VCaP (cell line): ENCODE data around the gene ATP4B.

Source experiments
- H3K27ac ChIP-seq: fragments of 450-650 bp; 2 replicates; pipeline ENCODE4 v1.5.1; 2017
- TF ChIP-seq, protein P1 (sequence below): fragments of 450-650 bp; conservative IDR thresholded peaks from 2 replicates; pipeline ENCODE4 v1.5.1; 2017; ENCODE audit warnings: mild to moderate bottlenecking, moderate library complexity

Gene ATP4B

DNA sequence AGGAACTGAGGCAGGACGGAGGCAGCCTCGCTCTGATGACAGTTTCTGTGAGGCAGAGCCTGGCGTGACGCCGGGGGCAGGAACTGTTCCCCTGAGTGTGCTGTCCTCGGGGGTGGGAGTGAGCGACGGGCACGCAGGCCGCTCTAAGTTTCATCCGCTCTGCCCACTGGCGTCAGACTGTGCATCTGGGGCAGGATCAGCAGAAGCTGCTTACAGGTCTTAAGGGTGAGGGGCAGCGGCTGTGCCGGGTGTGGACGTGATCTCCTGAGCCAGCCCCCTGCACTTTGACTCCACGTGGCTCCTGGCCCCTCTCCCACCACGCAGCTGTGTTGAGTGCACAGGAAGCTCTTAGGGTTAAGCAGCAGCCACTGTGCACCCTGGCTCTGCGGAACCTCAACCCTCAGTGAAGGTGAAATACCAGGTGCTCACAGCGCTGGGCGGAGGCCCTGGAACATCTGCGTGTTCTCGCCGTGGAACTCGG is 10.5 kb upstream of the ATP4B start:
- no peak overlapping the region for H3K27ac ChIP-seq

DNA sequence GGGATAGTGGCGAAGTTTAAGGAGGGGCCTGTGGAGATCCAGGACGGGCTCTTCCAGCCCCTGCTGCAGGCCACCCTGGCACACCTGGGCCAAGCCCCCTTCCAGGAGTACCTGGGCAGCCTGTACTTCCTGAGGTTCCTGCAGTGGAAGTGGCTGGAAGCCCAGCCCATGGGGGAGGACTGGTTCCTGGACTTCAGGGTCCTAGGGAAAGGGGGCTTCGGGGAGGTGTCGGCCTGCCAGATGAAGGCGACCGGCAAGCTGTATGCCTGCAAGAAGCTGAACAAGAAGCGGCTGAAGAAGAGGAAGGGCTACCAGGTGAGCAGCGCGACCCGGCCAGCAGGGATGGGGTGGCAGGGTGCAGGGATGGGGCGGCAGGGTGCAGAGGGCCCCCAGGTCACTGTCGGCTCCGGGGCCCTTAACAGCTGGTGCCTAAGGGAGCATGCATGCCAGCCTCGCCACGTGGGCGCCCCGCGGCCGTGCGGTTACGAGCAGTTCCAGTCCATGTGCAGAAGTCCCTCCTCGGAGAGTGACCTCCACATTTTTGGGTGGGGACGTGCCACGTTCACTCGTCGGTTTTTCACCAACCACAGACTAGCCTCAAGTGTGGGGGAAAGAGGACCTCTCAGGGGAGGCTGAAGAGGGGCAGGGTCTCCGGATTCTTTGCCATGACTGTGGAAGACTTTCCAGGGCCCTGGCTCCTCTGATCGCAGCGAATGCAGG is 9.9 kb upstream of the ATP4B start:
- no peak overlapping the region for H3K27ac ChIP-seq
- TF ChIP-seq, protein P1, sequence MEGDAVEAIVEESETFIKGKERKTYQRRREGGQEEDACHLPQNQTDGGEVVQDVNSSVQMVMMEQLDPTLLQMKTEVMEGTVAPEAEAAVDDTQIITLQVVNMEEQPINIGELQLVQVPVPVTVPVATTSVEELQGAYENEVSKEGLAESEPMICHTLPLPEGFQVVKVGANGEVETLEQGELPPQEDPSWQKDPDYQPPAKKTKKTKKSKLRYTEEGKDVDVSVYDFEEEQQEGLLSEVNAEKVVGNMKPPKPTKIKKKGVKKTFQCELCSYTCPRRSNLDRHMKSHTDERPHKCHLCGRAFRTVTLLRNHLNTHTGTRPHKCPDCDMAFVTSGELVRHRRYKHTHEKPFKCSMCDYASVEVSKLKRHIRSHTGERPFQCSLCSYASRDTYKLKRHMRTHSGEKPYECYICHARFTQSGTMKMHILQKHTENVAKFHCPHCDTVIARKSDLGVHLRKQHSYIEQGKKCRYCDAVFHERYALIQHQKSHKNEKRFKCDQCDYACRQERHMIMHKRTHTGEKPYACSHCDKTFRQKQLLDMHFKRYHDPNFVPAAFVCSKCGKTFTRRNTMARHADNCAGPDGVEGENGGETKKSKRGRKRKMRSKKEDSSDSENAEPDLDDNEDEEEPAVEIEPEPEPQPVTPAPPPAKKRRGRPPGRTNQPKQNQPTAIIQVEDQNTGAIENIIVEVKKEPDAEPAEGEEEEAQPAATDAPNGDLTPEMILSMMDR, result no peak

More for the DNA sequence above, 10.5 kb upstream of the ATP4B start:
- TF ChIP-seq, protein P1, result no peak

DNA sequence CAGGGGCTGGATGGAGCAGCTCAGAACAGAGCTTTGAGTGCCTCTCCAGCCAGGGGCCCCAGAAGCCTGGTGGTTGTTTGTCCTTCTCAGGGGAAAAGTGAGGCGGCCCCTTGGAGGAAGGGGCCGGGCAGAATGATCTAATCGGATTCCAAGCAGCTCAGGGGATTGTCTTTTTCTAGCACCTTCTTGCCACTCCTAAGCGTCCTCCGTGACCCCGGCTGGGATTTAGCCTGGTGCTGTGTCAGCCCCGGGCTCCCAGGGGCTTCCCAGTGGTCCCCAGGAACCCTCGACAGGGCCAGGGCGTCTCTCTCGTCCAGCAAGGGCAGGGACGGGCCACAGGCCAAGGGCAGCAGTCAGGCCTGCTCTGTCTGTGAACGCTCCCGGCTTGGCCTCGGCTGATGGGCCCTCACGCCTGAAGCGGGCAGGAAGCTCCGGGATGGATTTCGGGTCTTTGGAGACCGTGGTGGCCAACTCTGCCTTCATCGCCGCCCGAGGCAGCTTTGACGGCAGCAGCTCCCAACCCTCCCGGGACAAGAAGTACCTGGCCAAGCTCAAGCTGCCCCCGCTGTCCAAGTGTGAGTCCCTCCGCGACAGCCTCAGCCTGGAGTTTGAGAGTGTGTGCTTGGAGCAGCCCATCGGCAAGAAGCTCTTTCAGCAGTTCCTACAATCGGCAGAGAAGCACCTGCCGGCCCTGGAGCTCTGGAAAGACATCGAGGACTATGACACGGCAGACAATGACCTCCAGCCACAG is 9.1 kb upstream of the ATP4B start, which contains the start of gene GRK1:
Gene GRK1, plus strand, starts transcription at position 269 of the 751 bp plus-strand sequence. Its CDS starts 168 bp downstream, at position 437.
- TF ChIP-seq, protein P1, result no peak
- no peak within 1 kb of the TSS for H3K27ac ChIP-seq

DNA sequence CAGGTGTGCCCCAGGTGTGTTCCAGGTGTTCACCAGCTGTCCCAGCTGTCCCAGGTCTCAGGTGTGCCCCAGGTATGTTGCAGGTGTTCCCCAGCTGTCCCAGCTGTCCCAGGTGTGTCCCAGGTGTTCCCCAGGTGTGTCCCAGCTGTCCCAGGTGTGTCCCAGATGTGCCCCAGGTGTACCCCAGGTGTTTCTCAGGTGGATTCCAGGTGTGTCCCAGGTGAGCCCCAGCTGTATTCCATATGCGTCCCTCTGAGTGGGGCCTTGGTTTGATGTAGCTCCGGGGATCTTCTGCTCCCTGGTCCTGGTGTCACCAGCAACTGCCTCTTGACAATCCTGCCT is 8.3 kb upstream of the ATP4B start:
- no peak overlapping the region for H3K27ac ChIP-seq
- TF ChIP-seq, protein P1, result no peak

DNA sequence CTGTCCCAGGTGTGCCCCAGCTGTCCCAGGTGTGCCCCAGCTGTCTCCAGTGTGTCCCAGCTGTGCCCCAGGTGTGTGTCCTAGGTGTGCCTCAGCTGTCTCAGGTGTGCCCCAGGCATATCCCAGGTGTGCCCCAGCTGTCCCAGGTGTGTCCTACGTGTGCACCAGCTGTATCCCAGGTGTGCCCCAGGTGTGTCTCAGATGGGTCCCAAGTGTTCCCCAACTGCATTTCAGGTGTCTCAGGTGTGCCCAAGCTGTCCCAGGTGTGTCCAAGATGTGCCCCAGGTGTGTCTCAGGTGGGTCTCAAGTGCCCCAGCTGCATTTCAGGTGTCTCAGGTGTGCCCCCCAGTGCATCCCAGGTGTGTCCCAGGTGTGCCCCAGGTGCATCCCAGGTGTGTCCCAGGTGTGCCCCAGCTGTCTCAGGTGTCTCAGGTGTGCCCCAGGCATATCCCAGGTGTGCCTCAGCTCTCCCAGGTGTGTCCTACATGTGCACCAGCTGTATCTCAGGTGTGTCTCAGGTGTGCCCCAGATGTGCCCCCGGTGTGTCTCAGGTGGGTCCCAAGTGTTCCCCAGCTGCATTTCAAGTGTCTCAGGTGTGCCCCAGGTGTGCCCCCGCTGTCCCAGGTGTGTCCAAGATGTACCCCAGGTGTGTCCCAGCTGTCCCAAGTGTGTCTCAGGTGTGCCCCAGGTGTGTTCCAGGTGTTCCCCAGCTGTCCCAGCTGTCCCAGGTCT is 7.8 kb upstream of the ATP4B start:
- H3K27ac ChIP-seq, result no peak overlapping the region
- TF ChIP-seq, protein P1, result no peak

DNA sequence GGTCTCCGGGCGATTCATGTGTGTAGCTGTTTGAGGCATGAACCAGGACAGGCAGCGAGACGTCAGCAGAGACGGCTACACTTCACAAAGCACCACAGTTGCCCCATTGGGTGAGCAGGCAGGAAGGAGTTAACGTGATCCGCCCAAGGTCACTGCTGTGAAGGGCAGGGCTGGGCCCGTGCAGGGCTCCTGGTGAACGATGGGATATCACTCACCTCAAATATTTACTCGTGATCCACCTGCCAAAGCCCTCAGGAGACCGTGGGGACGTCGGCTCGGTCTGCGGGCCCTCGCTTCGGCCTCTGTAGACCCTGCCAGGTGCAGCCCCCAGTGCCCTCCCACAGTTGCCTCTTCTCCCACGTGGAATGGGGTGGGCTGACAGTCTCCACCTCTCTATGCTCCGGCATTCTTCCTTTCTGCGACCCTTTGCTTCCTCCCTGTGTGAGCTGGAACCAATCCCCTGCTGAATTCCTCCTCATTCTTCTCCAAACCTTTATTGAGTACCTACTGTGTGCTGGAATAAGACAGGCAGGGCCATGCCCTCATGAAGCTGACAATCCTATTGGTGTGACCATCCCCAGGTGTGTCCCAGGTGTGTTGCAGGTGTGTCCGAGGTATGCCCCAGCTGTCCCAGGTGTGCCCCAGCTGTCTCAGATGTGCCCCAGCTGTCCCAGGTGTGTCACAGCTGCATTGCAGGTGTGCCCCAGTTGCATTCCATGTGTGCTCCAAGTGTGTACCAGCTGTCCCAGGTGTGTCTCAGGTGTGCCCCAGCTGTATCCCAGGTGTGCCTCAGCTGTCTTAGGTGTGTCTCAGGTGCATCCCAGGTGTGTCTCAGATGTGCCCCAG is 7.0 kb upstream of the ATP4B start:
- TF ChIP-seq, protein P1, result no peak
- H3K27ac ChIP-seq, result no peak overlapping the region
